Measurements from ENCODE around the gene HECW1. TPM values are rescaled to one million over a fixed set of nuclear protein-coding genes. Genes with fewer than 3 reads are reported as not detected.

HECW1 gene
- total and polyA plus RNA-seq, 2 donors (not counting 1 experiment from before 2014, with no cell fraction given): not detected

DNA sequence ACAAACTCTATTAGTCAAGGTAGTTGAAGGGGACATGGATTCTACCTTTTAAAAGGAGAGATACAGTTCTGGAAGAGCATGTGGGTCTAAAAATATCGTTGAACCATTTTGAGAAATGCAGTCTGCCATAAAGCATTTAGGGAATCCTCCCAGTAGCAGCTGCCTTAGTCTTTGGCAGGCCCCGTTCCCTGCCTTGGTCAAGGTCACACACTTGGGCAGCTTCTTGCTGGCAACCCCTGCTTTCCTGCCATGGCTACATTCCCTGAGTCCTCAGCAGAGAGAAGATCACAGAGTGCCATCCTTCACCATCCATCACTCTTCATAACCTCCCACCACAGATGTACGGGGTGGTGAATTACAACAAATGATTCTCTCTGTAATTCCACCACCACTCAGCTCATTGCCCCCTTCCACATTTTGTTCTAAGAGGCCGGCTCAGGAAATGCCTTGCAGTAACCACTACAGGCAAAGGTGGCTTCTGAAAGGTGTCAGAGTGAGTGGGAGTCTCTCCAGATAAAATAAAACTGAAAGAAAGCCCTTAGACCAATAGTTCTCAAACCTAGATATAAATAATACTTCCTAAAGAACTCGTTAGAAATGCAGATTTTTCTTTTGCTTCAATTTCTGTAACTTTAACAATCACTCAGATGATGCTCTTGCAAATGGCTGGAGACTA is 349.0 kb downstream of the HECW1 start:
- POLR2A ChIA-PET: no interaction called here
- peaks cover 30% of the 10 kb centered on the region for H3K27me3 Mint-ChIP-seq
- Histone ChIP-seq H4K20me1 (ENCODE audit: control insufficient read depth, insufficient read depth, low read length, poor library complexity, severe bottlenecking) (no peaks in the 10 kb centered on the region), H3K79me2 (ENCODE audit: control insufficient read depth, insufficient read depth, low read length) (no peaks in the 10 kb centered on the region), H3K9me3 (ENCODE audit: control extremely low read depth in 1 of 3, control insufficient read depth in 2 of 3, insufficient read depth in 1 of 3, low read length in 2 of 3) (no peaks in the 10 kb centered on the region), H3K4me1 (ENCODE audit: control insufficient read depth in 2 of 2, insufficient read depth in 2 of 2, low read length in 2 of 2) (no peaks in the 10 kb centered on the region), H3K36me3 (replicated peaks in 1 of 2; ENCODE audit: control extremely low read depth in 1 of 2, control insufficient read depth in 1 of 2, extremely low read depth in 1 of 2, insufficient read depth in 2 of 2, low read length in 1 of 2) (no peaks in the 10 kb centered on the region), H3K4me3 (ENCODE audit: control extremely low read depth in 1 of 5, extremely low read depth in 1 of 5, insufficient read depth in 1 of 5, low read depth in 2 of 5, low read length in 4 of 5) (no peak overlapping the region), H3K27me3 (replicated peaks in 1 of 4; ENCODE audit: control extremely low read depth in 1 of 4, control insufficient read depth in 3 of 4, insufficient read depth in 4 of 4, low read length in 3 of 4) (peaks cover 0 to 6% (median 0%) of the 10 kb centered on the region in 4 experiments), H2AFZ (ENCODE audit: insufficient read depth, low read depth, low read length, poor library complexity, severe bottlenecking) (no peak overlapping the region), H3K27ac (ENCODE audit: low read length in 2 of 2) (no peak overlapping the region), H3K4me2 (replicated peaks; ENCODE audit: low read depth, low read length, poor library complexity, severe bottlenecking) (no peak overlapping the region), H3K9ac (ENCODE audit: low read length) (no peak overlapping the region)
- no peak for DNase-seq
- H3K9me3 Mint-ChIP-seq (ENCODE audit: insufficient read depth): no peaks in the 10 kb centered on the region
- 89% methylated on average over 3 of the region's 5 CpGs for WGBS (ENCODE audit: insufficient coverage)
- H3K4me3 Mint-ChIP-seq: no peak overlapping the region
- no peak for ATAC-seq (ENCODE audit: low read depth)
- H3K27ac Mint-ChIP-seq: no peak overlapping the region
- intact Hi-C loops (cut with micrococcal nuclease): no loop called here
- CTCF ChIA-PET: interaction anchor here (1.7 kb wide), 1 partner anchor 11 kb away, joined by 4 read pairs; no protein-coding TSS in a partner anchor
- no peaks in the 10 kb centered on the region for H3K4me1 Mint-ChIP-seq
- TF ChIP-seq, protein P1, sequence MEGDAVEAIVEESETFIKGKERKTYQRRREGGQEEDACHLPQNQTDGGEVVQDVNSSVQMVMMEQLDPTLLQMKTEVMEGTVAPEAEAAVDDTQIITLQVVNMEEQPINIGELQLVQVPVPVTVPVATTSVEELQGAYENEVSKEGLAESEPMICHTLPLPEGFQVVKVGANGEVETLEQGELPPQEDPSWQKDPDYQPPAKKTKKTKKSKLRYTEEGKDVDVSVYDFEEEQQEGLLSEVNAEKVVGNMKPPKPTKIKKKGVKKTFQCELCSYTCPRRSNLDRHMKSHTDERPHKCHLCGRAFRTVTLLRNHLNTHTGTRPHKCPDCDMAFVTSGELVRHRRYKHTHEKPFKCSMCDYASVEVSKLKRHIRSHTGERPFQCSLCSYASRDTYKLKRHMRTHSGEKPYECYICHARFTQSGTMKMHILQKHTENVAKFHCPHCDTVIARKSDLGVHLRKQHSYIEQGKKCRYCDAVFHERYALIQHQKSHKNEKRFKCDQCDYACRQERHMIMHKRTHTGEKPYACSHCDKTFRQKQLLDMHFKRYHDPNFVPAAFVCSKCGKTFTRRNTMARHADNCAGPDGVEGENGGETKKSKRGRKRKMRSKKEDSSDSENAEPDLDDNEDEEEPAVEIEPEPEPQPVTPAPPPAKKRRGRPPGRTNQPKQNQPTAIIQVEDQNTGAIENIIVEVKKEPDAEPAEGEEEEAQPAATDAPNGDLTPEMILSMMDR (IDR thresholded peaks at IDR 0.05): no peak
- TF ChIP-seq EZH2 (IDR thresholded peaks at IDR 0.05; ENCODE audit: borderline replicate concordance, insufficient read depth, low read depth, low read length, poor library complexity, severe bottlenecking): no peak

DNA sequence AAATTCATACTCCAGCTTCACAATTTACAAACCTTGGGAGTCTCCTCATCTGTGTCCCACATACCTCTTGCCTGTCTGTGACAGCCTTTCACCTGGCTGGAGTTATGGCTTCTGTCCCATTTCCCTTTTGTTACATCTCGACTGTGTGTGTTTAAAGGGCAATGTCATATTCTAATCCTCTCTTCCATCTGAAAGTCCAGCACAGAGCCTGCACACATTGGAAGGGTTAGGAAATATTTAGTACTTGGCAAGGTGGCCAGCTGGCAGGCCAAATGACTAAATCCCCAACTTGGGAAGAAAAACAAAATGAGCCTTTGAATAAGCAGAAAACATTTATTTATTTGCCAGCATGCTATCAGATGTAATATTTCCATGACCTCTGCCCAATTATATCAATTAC is 350.4 kb downstream of the HECW1 start:
- Histone ChIP-seq H3K9ac (ENCODE audit: low read length) (no peak overlapping the region), H3K27ac (ENCODE audit: low read length in 2 of 2) (no peak overlapping the region), H2AFZ (ENCODE audit: insufficient read depth, low read depth, low read length, poor library complexity, severe bottlenecking) (no peak overlapping the region), H3K4me1 (ENCODE audit: control insufficient read depth in 2 of 2, insufficient read depth in 2 of 2, low read length in 2 of 2) (no peaks in the 10 kb centered on the region), H4K20me1 (ENCODE audit: control insufficient read depth, insufficient read depth, low read length, poor library complexity, severe bottlenecking) (no peaks in the 10 kb centered on the region), H3K4me2 (replicated peaks; ENCODE audit: low read depth, low read length, poor library complexity, severe bottlenecking) (no peak overlapping the region), H3K9me3 (ENCODE audit: control extremely low read depth in 1 of 3, control insufficient read depth in 2 of 3, insufficient read depth in 1 of 3, low read length in 2 of 3) (no peaks in the 10 kb centered on the region), H3K27me3 (replicated peaks in 1 of 4; ENCODE audit: control extremely low read depth in 1 of 4, control insufficient read depth in 3 of 4, insufficient read depth in 4 of 4, low read length in 3 of 4) (peaks cover 0 to 6% (median 0%) of the 10 kb centered on the region in 4 experiments), H3K4me3 (ENCODE audit: control extremely low read depth in 1 of 5, extremely low read depth in 1 of 5, insufficient read depth in 1 of 5, low read depth in 2 of 5, low read length in 4 of 5) (no peak overlapping the region), H3K79me2 (ENCODE audit: control insufficient read depth, insufficient read depth, low read length) (no peaks in the 10 kb centered on the region), H3K36me3 (replicated peaks in 1 of 2; ENCODE audit: control extremely low read depth in 1 of 2, control insufficient read depth in 1 of 2, extremely low read depth in 1 of 2, insufficient read depth in 2 of 2, low read length in 1 of 2) (no peaks in the 10 kb centered on the region)
- DNase-seq (no peak), ATAC-seq (ENCODE audit: low read depth) (no peak)
- WGBS (ENCODE audit: insufficient coverage): no CpG with 5 or more reads among the region's 1 CpG
- no peak for TF ChIP-seq EZH2 (IDR thresholded peaks at IDR 0.05; ENCODE audit: borderline replicate concordance, insufficient read depth, low read depth, low read length, poor library complexity, severe bottlenecking)
- TF ChIP-seq, protein P1 (IDR thresholded peaks at IDR 0.05): no peak
- CTCF ChIA-PET: interaction anchor here (1.3 kb wide), 1 partner anchor 9 kb away, joined by 3 read pairs; no protein-coding TSS in a partner anchor
- Mint-ChIP-seq H3K9me3 (ENCODE audit: insufficient read depth) (no peaks in the 10 kb centered on the region), H3K4me1 (no peaks in the 10 kb centered on the region), H3K27me3 (peaks cover 33% of the 10 kb centered on the region), H3K4me3 (no peak overlapping the region), H3K27ac (no peak overlapping the region)
- intact Hi-C loops (cut with micrococcal nuclease): no loop called here
- POLR2A ChIA-PET: no interaction called here

All from B cell (primary cell).